HUES64 (cell line): ENCODE data around the gene HOXD12. TPM values are rescaled to one million over a fixed set of nuclear protein-coding genes. Genes with fewer than 3 reads are reported as not detected.

Experiments
- H3K27ac ChIP-seq: 2 replicates; pipeline ENCODE4 v1.7.0; 2013; ENCODE audit warnings: low read depth, low read length, inconsistent platforms
- H3K27me3 ChIP-seq: 2 replicates; pipeline ENCODE4 v1.6.1; 2013; ENCODE audit warnings: mild to moderate bottlenecking, low read length; ENCODE audit not compliant: insufficient read depth
- H3K36me3 ChIP-seq: 2 replicates; pipeline ENCODE4 v1.6.1; 2013; ENCODE audit warnings: mild to moderate bottlenecking, low read length; ENCODE audit not compliant: insufficient read depth
- H3K4me1 ChIP-seq: 2 replicates; pipeline ENCODE4 v1.6.1; 2013; ENCODE audit warnings: mild to moderate bottlenecking, low read length, moderate library complexity; ENCODE audit not compliant: insufficient read depth
- H3K4me3 ChIP-seq: 2 replicates; pipeline ENCODE4 v1.5.1; 2013; ENCODE audit warnings: mild to moderate bottlenecking, low read length, moderate library complexity
- H3K9ac ChIP-seq: 2 replicates; pipeline ENCODE4 v1.6.1; 2013; ENCODE audit warnings: mild to moderate bottlenecking, low read depth, low read length
- H3K9me3 ChIP-seq: 2 replicates; pipeline ENCODE4 v1.6.1; 2013; ENCODE audit warnings: low read depth, low read length; ENCODE audit not compliant: insufficient read depth
- WGBS: fragments of 150-250, 120-280 bp; methylation state at CpG from one replicate; pipeline ENCODE4 v1.1.7; 2013; ENCODE audit warnings: missing lambda C conversion rate; 5-methylcytosine and 5-hydroxymethylcytosine counted together
- polyA plus RNA-seq, 2 experiments: library from polyadenylated mRNA; stranded (reverse); fragments of 50-300 nt; gene quantifications; one replicate each; pipeline ENCODE4 v1.2.3, GENCODE V29; 2013

HOXD12 gene, protein sequence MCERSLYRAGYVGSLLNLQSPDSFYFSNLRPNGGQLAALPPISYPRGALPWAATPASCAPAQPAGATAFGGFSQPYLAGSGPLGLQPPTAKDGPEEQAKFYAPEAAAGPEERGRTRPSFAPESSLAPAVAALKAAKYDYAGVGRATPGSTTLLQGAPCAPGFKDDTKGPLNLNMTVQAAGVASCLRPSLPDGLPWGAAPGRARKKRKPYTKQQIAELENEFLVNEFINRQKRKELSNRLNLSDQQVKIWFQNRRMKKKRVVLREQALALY
- not detected for polyA plus RNA-seq (2013, experiment 1 of 2)
- not detected for polyA plus RNA-seq (2013, experiment 2 of 2)

- peaks cover 19% of the 10 kb centered on the region for H3K4me1 ChIP-seq
- H3K9ac ChIP-seq: no peak within 1 kb of the TSS
- no peaks in the 10 kb centered on the region for H3K36me3 ChIP-seq
- peaks cover 100% of the 10 kb centered on the region for H3K27me3 ChIP-seq
- WGBS: 2% methylated on average over 70 of the region's 70 CpGs
- H3K27ac ChIP-seq: no peak within 1 kb of the TSS
- H3K9me3 ChIP-seq: no peaks in the 10 kb centered on the region
- peak within 1 kb of the TSS; percentile 29; the same call in 1 of the 2 replicates for H3K4me3 ChIP-seq
These were observed at the start of gene HOXD12 for GRCh38 chr2:176099728-176100546. Gene HOXD12 (plus strand): TSS chr2:176099795. CDS start chr2:176099802, 7 bp downstream.

GRCh38 chr2:176056406-176056805 is 43.2 kb upstream of the HOXD12 start:
- no peak overlapping the region for H3K4me3 ChIP-seq
- H3K9ac ChIP-seq: no peak overlapping the region
- no CpG with 5 or more reads among the region's 1 CpG for WGBS
- H3K36me3 ChIP-seq: no peaks in the 10 kb centered on the region
- peaks cover 4% of the 10 kb centered on the region; the same call in 1 of the 2 replicates for H3K27me3 ChIP-seq
- no peaks in the 10 kb centered on the region; the same call in 1 of the 2 replicates for H3K4me1 ChIP-seq
- H3K27ac ChIP-seq: no peak overlapping the region
- no peaks in the 10 kb centered on the region for H3K9me3 ChIP-seq

- Histone ChIP-seq H3K4me1 (no peaks in the 10 kb centered on the region), H3K36me3 (no peaks in the 10 kb centered on the region), H3K4me3 (no peak overlapping the region), H3K9me3 (no peaks in the 10 kb centered on the region), H3K9ac (no peak overlapping the region), H3K27me3 (peaks cover 63% of the 10 kb centered on the region), H3K27ac (no peak overlapping the region)
- WGBS: 72% methylated on average over 1 of the region's 2 CpGs
These were observed 35.6 kb upstream of the HOXD12 start for GRCh38 chr2:176063958-176064357.

GRCh38 chr2:176066645-176067588 is 32.7 kb upstream of the HOXD12 start:
- H3K27me3 ChIP-seq: peaks cover 89% of the 10 kb centered on the region
- H3K9me3 ChIP-seq: no peaks in the 10 kb centered on the region
- no peaks in the 10 kb centered on the region for H3K36me3 ChIP-seq
- 95% methylated on average over 56 of the region's 56 CpGs for WGBS
- no peak overlapping the region for H3K9ac ChIP-seq
- no peaks in the 10 kb centered on the region for H3K4me1 ChIP-seq
- no peak overlapping the region for H3K4me3 ChIP-seq
- H3K27ac ChIP-seq: no peak overlapping the region

- no peaks in the 10 kb centered on the region for H3K4me1 ChIP-seq
These were observed 31.8 kb upstream of the HOXD12 start for GRCh38 chr2:176067589-176068418.

GRCh38 chr2:176068419-176068832 is 31.2 kb upstream of the HOXD12 start:
- Histone ChIP-seq H3K9me3 (no peaks in the 10 kb centered on the region), H3K4me1 (no peaks in the 10 kb centered on the region), H3K27me3 (peaks cover 97% of the 10 kb centered on the region), H3K9ac (no peak overlapping the region), H3K27ac (no peak overlapping the region), H3K4me3 (no peak overlapping the region), H3K36me3 (no peaks in the 10 kb centered on the region)
- 92% methylated on average over 30 of the region's 30 CpGs for WGBS

More at GRCh38 chr2:176067589-176068418, 31.8 kb upstream of the HOXD12 start:
- 93% methylated on average over 38 of the region's 38 CpGs for WGBS
- H3K9me3 ChIP-seq: no peaks in the 10 kb centered on the region
- no peak overlapping the region for H3K9ac ChIP-seq
- no peak overlapping the region for H3K4me3 ChIP-seq
- no peaks in the 10 kb centered on the region for H3K36me3 ChIP-seq
- no peak overlapping the region for H3K27ac ChIP-seq
- H3K27me3 ChIP-seq: peaks cover 94% of the 10 kb centered on the region

GRCh38 chr2:176071330-176072291 is 28.0 kb upstream of the HOXD12 start:
- H3K9ac ChIP-seq: no peak overlapping the region
- H3K27me3 ChIP-seq: peaks cover 100% of the 10 kb centered on the region
- H3K27ac ChIP-seq: no peak overlapping the region
- no peak overlapping the region for H3K4me3 ChIP-seq
- no peaks in the 10 kb centered on the region for H3K4me1 ChIP-seq
- H3K36me3 ChIP-seq: no peaks in the 10 kb centered on the region
- WGBS: 93% methylated on average over 57 of the region's 58 CpGs
- H3K9me3 ChIP-seq: no peaks in the 10 kb centered on the region

- H3K4me1 ChIP-seq: no peaks in the 10 kb centered on the region
- H3K36me3 ChIP-seq: no peaks in the 10 kb centered on the region
- no peak overlapping the region for H3K4me3 ChIP-seq
- H3K27ac ChIP-seq: no peak overlapping the region
- H3K27me3 ChIP-seq: peaks cover 100% of the 10 kb centered on the region
- H3K9ac ChIP-seq: no peak overlapping the region
- WGBS: 93% methylated on average over 5 of the region's 5 CpGs
- H3K9me3 ChIP-seq: no peaks in the 10 kb centered on the region
These were observed 27.3 kb upstream of the HOXD12 start for GRCh38 chr2:176072292-176072669.

DNA sequence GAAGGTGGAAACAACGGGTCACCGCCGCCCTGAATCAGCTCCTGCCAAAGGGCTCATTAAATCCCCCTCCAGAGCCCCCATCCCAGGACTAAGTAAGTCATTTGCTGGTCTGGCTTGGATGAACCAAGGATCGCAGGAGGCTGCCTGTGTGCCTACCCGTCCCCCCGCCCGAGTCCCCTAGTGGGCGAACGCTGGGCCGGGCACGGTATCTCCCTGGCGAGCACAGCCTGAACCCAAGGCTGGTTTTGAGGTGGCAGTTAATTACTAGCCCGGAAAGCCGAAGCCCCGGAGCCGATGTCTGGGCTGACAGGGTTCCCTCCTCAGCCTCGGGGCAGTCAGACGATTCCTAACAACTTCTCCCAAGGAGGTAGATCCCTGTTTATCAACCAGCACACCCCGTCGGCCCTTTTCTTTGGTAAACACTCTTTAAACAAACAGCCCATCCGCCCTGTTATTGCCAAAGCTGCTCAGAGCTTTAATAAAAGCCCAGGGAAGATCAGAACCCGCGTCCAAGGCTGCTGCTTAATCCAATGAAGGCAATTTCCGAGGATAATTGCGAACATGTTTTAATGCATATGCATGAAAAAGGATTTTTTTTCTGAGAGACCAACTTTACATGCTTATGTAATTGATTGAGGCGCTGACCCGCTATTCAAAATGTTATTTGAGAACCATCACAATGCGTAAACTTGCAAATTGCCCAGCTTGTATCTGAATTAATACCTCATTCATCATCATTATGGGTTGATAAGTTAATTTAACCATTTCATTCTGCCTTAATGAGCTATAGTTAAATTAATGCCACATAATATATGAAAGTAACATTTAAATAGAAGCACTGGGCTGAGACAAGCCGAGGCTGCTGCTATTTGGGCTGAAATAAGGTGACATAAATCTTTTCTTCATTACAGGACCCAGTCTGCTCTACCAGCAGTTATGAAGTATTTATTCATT is 26.4 kb upstream of the HOXD12 start:
- no peaks in the 10 kb centered on the region for H3K4me1 ChIP-seq

More for the DNA sequence above, 26.4 kb upstream of the HOXD12 start:
- Histone ChIP-seq H3K4me3 (no peak overlapping the region), H3K27me3 (peaks cover 100% of the 10 kb centered on the region), H3K27ac (no peak overlapping the region), H3K9me3 (no peaks in the 10 kb centered on the region), H3K36me3 (no peaks in the 10 kb centered on the region), H3K9ac (no peak overlapping the region)
- 83% methylated on average over 28 of the region's 29 CpGs for WGBS
